ENCODE data around the gene PLEKHB1. TPM values are rescaled to one million over a fixed set of nuclear protein-coding genes. Genes with fewer than 3 reads are reported as not detected.

Gene PLEKHB1
- total RNA-seq, 6 experiments from 2014 or later: 0.42 to 2.1 (median 0.96) TPM

- WGBS (ENCODE audit: insufficient coverage, low coverage, low lambda C conversion rate, missing lambda C conversion rate): 23% methylated on average over 19 of the region's 20 CpGs
- no peaks in the 10 kb centered on the region for H3K27me3 ChIP-seq
- TF ChIP-seq CTCF (IDR thresholded peaks at IDR 0.05) (no peak), POLR2A (IDR thresholded peaks at IDR 0.05) (no peak)
- DNase-seq (no peak), ATAC-seq (no peak)
- H3K36me3 ChIP-seq: no peaks in the 10 kb centered on the region
- H3K4me3 ChIP-seq: peak overlapping the region; percentile 85 to 95 (median 92)
- intact Hi-C loops (cut with DNase I): no loop called here
- H3K4me1 ChIP-seq: peaks cover 0 to 5% (median 2%) of the 10 kb centered on the region in 4 donors
- no peaks in the 10 kb centered on the region for H3K9me3 ChIP-seq
- peak overlapping the region; percentile 52 to 71 (median 67) for H3K27ac ChIP-seq
These were observed 47.5 kb upstream of the PLEKHB1 start for GRCh38 chr11:73598719-73599379.

GRCh38 chr11:73612601-73613140, 33.7 kb upstream of the PLEKHB1 start:
- Histone ChIP-seq H3K9me3 (peaks cover 0 to 3% (median 0%) of the 10 kb centered on the region in 4 donors), H3K4me1 (no peaks in the 10 kb centered on the region), H3K36me3 (no peaks in the 10 kb centered on the region), H3K4me3 (no peak overlapping the region), H3K27me3 (no peaks in the 10 kb centered on the region), H3K27ac (no peak overlapping the region)
- intact Hi-C loops (cut with DNase I): no loop called here
- WGBS (ENCODE audit: insufficient coverage, low coverage, low lambda C conversion rate, missing lambda C conversion rate): 75% methylated on average over 5 of the region's 5 CpGs
- TF ChIP-seq CTCF (IDR thresholded peaks at IDR 0.05) (no peak), POLR2A (IDR thresholded peaks at IDR 0.05) (no peak)
- DNase-seq (no peak), ATAC-seq (no peak)

- no peak overlapping the region for H3K4me3 ChIP-seq
- TF ChIP-seq POLR2A (IDR thresholded peaks at IDR 0.05) (no peak), CTCF (IDR thresholded peaks at IDR 0.05) (no peak)
- intact Hi-C loops (cut with DNase I): no loop called here
These were observed 31.8 kb upstream of the PLEKHB1 start for GRCh38 chr11:73614591-73614990.

GRCh38 chr11:73622926-73623593, 23.3 kb upstream of the PLEKHB1 start:
- Histone ChIP-seq H3K27ac (no peak overlapping the region), H3K4me1 (no peaks in the 10 kb centered on the region), H3K9me3 (no peaks in the 10 kb centered on the region), H3K36me3 (no peaks in the 10 kb centered on the region), H3K27me3 (no peaks in the 10 kb centered on the region), H3K4me3 (no peak overlapping the region)
- TF ChIP-seq POLR2A (IDR thresholded peaks at IDR 0.05) (no peak), CTCF (IDR thresholded peaks at IDR 0.05) (no peak)
- ATAC-seq: no peak
- WGBS (ENCODE audit: insufficient coverage, low coverage, low lambda C conversion rate, missing lambda C conversion rate): 36% methylated on average over 3 of the region's 4 CpGs
- intact Hi-C loops (cut with DNase I): no loop called here
- DNase-seq: no peak

More at GRCh38 chr11:73614591-73614990, 31.8 kb upstream of the PLEKHB1 start:
- Histone ChIP-seq H3K36me3 (no peaks in the 10 kb centered on the region), H3K27ac (no peak overlapping the region), H3K27me3 (no peaks in the 10 kb centered on the region), H3K9me3 (peaks cover 0 to 3% (median 0%) of the 10 kb centered on the region in 4 donors), H3K4me1 (no peaks in the 10 kb centered on the region)
- DNase-seq: no peak
- no peak for ATAC-seq

Data from right lobe of liver (tissue), 6 donors.